ENCODE data around the gene B3GNT5.

B3GNT5 gene

DNA sequence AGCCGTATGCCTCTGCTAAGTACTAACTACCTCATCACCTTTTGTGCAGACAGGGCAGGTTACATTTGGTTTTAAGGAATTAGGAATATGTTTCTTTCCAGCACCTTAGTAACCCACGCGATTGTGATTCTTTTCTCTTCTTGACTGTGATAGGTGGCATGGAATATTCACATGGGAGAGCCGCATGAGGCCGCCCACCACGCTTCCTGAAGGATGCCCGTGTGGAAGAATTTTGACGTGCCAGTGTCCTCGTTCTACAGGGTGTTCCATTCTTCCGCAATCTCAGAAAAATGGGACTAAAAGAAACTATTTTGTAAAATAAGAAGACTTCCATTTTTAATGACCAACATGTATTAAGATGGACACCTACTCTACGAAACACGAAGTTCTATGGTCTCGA, 16.3 kb downstream of the B3GNT5 start:
- Mint-ChIP-seq H3K36me3 (ENCODE audit: low read depth) (peaks cover 26% of the 10 kb centered on the region), H3K4me1 (no peaks in the 10 kb centered on the region), H3K27ac (no peak overlapping the region), H3K4me3 (no peak overlapping the region), H3K9me3 (no peaks in the 10 kb centered on the region), H3K27me3 (ENCODE audit: low read depth) (no peaks in the 10 kb centered on the region)
- TF ChIP-seq, protein P1, sequence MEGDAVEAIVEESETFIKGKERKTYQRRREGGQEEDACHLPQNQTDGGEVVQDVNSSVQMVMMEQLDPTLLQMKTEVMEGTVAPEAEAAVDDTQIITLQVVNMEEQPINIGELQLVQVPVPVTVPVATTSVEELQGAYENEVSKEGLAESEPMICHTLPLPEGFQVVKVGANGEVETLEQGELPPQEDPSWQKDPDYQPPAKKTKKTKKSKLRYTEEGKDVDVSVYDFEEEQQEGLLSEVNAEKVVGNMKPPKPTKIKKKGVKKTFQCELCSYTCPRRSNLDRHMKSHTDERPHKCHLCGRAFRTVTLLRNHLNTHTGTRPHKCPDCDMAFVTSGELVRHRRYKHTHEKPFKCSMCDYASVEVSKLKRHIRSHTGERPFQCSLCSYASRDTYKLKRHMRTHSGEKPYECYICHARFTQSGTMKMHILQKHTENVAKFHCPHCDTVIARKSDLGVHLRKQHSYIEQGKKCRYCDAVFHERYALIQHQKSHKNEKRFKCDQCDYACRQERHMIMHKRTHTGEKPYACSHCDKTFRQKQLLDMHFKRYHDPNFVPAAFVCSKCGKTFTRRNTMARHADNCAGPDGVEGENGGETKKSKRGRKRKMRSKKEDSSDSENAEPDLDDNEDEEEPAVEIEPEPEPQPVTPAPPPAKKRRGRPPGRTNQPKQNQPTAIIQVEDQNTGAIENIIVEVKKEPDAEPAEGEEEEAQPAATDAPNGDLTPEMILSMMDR (IDR thresholded peaks at IDR 0.05; ENCODE audit: unreplicated experiment in 3 of 3): no peak

DNA sequence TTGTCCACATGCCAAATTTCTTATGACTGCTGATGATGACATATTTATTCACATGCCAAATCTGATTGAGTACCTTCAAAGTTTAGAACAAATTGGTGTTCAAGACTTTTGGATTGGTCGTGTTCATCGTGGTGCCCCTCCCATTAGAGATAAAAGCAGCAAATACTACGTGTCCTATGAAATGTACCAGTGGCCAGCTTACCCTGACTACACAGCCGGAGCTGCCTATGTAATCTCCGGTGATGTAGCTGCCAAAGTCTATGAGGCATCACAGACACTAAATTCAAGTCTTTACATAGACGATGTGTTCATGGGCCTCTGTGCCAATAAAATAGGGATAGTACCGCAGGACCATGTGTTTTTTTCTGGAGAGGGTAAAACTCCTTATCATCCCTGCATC, 17.3 kb downstream of the B3GNT5 start:
- Mint-ChIP-seq H3K36me3 (ENCODE audit: low read depth) (peaks cover 26% of the 10 kb centered on the region), H3K27ac (no peak overlapping the region), H3K27me3 (ENCODE audit: low read depth) (no peaks in the 10 kb centered on the region), H3K9me3 (no peaks in the 10 kb centered on the region), H3K4me3 (no peak overlapping the region), H3K4me1 (peaks cover 7% of the 10 kb centered on the region)
- TF ChIP-seq, protein P1 (IDR thresholded peaks at IDR 0.05; ENCODE audit: unreplicated experiment in 3 of 3): no peak

DNA sequence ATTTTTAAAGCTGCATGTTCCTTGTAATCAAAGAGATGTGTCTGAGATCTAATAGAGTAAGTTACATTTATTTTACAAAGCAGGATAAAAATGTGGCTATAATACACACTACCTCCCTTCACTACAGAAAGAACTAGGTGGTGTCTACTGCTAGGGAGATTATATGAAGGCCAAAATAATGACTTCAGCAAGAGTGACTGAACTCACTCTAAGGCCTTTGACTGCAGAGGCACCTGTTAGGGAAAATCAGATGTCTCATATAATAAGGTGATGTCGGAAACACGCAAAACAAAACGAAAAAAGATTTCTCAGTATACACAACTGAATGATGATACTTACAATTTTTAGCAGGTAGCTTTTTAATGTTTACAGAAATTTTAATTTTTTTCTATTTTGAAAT, 19.1 kb downstream of the B3GNT5 start:
- TF ChIP-seq, protein P1 (IDR thresholded peaks at IDR 0.05; ENCODE audit: unreplicated experiment in 3 of 3): no peak
- Mint-ChIP-seq H3K4me3 (no peak overlapping the region), H3K36me3 (ENCODE audit: low read depth) (peaks cover 26% of the 10 kb centered on the region), H3K27ac (no peak overlapping the region), H3K4me1 (peaks cover 11% of the 10 kb centered on the region), H3K9me3 (no peaks in the 10 kb centered on the region), H3K27me3 (ENCODE audit: low read depth) (no peaks in the 10 kb centered on the region)

DNA sequence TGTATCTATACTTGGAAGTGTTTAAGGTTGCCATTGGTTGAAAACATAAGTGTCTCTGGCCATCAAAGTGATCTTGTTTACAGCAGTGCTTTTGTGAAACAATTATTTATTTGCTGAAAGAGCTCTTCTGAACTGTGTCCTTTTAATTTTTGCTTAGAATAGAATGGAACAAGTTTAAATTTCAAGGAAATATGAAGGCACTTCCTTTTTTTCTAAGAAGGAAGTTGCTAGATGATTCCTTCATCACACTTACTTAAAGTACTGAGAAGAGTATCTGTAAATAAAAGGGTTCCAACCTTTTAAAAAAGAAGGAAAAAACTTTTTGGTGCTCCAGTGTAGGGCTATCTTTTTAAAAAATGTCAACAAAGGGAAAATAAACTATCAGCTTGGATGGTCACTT, 19.7 kb downstream of the B3GNT5 start:
- Mint-ChIP-seq H3K27me3 (ENCODE audit: low read depth) (no peaks in the 10 kb centered on the region), H3K36me3 (ENCODE audit: low read depth) (peaks cover 26% of the 10 kb centered on the region), H3K9me3 (no peaks in the 10 kb centered on the region), H3K4me1 (peaks cover 11% of the 10 kb centered on the region), H3K4me3 (no peak overlapping the region), H3K27ac (no peak overlapping the region)
- TF ChIP-seq, protein P1 (IDR thresholded peaks at IDR 0.05; ENCODE audit: unreplicated experiment in 3 of 3): no peak

DNA sequence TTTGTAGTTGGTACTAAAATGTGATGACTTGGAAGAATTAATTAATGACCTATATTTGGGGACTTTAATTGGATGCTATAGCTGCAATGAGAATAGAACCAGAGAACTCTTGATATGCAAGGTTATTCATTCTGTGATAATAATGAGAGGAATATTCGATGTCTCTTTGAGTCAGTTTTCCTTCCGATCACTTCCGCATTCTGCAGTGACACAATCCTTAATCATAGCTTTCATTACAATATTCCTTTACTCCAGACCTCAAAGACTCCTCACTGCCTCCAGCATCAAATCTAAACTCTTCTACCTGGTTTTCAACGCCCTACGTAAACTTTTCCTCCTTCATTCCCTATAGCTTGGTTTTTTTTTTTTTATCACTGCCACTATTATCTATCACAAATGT, 21.6 kb downstream of the B3GNT5 start:
- Mint-ChIP-seq H3K27me3 (ENCODE audit: low read depth) (no peaks in the 10 kb centered on the region), H3K36me3 (ENCODE audit: low read depth) (peaks cover 21% of the 10 kb centered on the region), H3K27ac (no peak overlapping the region), H3K4me1 (peaks cover 11% of the 10 kb centered on the region), H3K9me3 (no peaks in the 10 kb centered on the region), H3K4me3 (no peak overlapping the region)
- TF ChIP-seq, protein P1 (IDR thresholded peaks at IDR 0.05; ENCODE audit: unreplicated experiment in 3 of 3): no peak

DNA sequence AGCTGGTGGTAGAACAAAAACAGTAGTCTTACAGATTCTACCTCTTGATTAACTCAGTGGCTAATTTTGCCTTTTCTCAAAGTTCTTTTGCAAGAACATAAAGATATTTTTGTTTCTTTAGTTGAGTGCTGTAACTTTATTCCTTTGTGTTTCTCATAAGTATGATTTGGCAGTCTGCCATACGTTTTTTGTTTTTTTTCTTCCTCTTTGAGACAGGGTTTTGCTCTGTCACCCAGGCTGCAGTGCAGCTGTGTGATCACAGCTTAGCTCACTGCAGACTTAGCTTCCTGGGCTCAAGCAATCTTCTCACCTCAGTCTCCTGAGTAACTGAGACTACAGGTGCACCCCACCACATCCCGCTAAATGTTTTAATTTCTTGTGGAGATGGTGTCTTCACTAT, 22.4 kb downstream of the B3GNT5 start:
- H3K36me3 Mint-ChIP-seq (ENCODE audit: low read depth): peaks cover 14% of the 10 kb centered on the region
- peaks cover 11% of the 10 kb centered on the region for H3K4me1 Mint-ChIP-seq
- peak overlapping the region in 2 of 3 experiments; percentile 5 to 76 for H3K27ac Mint-ChIP-seq
- no peak overlapping the region for H3K4me3 Mint-ChIP-seq
- H3K9me3 Mint-ChIP-seq: no peaks in the 10 kb centered on the region
- H3K27me3 Mint-ChIP-seq (ENCODE audit: low read depth): no peaks in the 10 kb centered on the region
- TF ChIP-seq, protein P1 (IDR thresholded peaks at IDR 0.05; ENCODE audit: unreplicated experiment in 3 of 3): no peak
